Dedifferentiated amniotic fluid mesenchymal stem cell (primary cell): ENCODE measurements around the gene ATF7.
"Not testable (repeated sequence)": the region's sequence is repeated elsewhere in the genome, so short reads cannot be mapped to it uniquely, and the experiment has no call there.

Source experiments
- DNase-seq: peaks from one replicate; pipeline ENCODE4 v3.0.0-alpha.2; 2016; ENCODE audit errors: extremely low spot score

Gene ATF7

DNA sequence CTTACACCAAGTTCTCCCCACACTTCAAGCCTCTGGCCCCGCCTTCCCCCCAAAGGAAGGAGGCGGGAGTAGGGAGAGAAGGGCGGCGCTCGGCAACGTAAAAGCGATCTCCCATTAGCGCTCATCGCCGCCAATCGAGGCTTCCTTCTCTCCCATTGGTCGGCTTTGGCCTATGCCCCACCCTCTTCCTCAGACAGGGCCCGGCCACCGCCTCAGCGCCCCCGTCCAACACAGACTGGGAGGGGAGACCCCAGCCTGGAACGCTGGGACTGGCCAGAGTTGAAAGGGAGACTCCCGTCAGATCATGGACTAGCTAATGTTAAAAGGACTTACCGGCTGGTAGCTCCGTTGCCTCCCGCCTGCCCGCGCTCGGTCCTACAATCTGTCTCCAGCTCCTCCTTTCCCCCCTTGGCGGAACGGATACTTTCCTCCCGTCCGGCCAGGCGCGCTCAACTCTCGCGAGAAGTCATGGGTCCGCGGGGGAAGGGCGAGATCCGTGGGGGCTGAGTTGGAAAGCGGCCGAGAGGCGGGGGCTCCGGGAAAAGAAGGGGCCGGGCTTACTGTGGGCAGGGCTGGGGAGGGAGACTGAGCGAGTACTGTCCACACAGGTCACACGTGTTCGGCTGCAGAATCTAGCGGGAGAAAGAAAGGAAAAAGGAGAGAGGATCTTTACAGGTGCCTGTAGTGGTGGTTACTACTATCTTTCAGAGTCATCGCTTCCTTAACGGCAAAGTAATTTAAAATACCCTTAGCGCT is at the start of gene ATF7:
ATF7 (minus strand) TSS at position 437 of the 756 bp plus-strand sequence. CDS start 25,382 bp downstream, outside the sequence.
- peak; percentile 98 for DNase-seq

GRCh38 chr12:53674977-53675700 is 49.0 kb upstream of the ATF7 start:
- no peak for DNase-seq

GRCh38 chr12:53670971-53671370 is 44.8 kb upstream of the ATF7 start:
- no peak for DNase-seq

DNA sequence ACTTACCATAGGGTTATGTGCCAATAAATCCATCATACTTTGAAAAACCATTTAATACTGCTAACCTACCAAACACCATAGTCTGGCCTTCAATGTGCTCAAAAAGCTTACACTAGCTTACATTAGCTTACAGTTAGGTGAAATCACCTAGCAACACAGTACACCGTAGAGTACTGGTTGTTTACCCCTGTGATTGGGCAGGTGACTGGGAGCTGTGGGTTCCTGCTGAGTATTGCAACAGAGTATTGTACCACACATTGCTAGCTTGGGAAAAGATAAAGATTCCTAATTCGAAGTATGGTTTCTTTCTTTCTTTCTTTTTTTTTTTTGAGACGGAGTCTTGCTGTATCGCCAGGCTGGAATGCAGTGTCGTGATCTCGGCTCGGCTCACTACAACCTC is 44.1 kb upstream of the ATF7 start:
- no peak for DNase-seq

DNA sequence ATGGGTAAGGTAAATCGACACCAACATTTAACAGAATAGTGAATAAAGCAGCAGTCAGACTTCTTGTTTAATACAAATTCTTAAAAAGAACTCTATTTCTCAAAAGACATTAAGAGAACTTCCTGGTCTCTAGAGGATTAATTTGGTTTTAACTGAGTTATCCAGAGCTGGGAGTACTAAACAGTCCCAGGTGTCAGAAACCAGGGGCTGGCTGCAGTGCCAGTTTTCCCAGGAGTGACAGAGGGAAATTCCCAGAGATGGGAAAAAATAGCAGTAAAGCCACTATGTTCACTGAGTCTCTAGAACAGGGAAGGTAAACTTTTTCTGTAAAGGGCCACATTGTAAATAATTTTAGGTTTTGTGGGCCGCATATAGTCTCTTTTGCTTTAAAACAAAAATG is 40.9 kb upstream of the ATF7 start:
- DNase-seq: no peak

DNA sequence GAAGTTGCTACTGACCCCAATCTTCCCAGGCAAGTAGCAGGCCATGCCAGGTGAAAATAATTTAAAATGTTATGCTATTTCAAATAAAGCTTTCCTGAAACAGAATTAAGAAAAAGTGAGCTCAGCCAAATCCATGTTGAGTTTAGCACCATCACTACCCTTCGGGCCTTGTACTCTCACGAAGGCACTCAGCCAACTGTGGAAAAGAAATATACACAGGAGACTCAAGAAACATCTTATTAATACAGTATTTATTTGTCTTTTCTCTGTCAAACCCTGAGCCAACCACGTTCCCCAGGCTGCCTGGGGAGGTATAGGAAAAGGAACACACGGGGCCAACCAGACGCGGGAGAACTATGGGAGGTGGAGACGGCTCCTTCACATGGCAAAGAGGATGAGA is 38.8 kb upstream of the ATF7 start:
- DNase-seq: no peak

DNA sequence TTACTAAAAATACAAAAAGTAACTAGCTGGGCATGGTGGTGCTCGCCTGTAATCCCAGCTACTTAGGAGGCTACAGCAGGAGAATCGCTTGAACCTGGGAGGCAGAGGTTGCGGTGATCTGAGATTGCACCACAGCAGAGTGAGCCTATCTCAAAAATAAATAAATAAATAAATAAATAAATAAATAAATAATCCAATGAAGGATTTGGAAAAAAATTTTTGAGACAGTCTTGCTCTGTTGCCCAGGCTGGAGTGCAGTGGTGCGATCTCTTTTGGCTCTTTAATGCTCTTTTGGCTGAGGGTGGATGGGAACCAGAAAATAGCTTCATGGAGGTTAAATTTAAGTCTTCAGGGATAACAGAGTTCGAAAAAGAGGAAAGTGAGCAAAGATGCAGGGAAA is 38.0 kb upstream of the ATF7 start:
- no peak for DNase-seq

DNA sequence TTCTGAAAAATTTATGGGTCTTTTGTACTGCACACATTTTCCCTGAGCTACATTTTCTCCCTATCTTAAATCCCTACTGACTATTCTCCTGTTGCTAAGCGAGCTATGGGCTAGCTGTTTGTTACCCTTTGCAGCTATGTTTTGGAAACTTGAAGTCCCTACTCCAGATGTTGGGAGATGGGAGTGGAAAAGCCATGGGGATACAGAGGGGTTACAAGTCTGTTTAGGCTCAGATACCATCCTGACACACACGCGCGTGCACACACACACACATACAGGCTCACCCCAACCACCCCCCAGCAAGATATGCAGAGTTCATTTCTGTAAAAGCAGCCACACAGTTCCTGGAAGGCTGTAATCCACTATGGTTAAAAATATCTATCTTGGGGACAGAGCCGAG is 33.9 kb upstream of the ATF7 start:
- no peak for DNase-seq

GRCh38 chr12:53659571-53659981 is 33.4 kb upstream of the ATF7 start:
- peak; percentile 31 for DNase-seq

DNA sequence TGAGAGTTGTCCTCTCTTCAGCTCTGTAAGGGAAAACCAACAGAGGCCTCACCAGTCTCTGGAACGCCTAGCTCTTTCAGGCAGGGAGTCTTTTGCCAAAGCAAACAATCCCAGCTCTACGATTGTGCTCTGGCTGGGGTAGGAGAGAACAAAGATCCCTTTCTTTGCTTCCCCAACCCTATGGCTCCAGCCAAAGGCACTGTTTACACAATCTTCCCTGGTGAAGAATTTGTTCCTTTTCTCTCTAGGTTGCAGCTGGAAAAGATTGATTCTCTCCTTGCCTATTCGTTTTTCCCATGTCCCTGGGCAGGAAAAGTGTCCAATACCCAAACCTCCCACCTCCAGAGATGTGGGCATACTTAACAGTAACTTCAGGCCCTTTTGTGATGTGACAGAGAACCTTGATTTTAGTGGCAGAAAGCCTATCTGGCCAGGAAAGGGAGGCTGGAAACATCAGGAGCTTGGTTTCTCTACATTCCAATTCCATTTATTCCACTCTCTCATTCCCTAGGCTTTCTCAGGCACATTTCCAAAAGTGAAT is 32.9 kb upstream of the ATF7 start:
- peak; percentile 77 for DNase-seq

GRCh38 chr12:53657041-53657440 is 30.9 kb upstream of the ATF7 start:
- DNase-seq: no peak

DNA sequence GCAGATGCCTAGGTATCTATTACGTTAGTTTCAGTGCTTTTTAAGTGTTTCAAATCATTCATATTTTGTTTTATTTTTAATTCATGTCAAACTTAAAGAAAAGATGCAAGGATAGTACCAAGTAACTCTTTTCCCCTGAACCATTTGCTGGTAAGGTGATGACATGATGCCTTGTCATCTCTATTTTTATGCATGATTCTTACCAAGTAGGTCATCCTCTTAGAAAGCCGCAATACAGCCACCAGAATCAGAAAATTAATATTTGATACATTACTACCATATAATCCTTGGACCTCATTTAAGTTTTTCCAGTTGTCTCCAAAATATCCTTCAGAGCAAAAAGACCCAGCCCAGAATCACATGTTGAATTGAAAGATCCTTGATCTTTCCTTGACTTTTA is 27.4 kb upstream of the ATF7 start:
- no peak for DNase-seq

- DNase-seq: no peak
These were observed 26.2 kb upstream of the ATF7 start for GRCh38 chr12:53652366-53652765.

GRCh38 chr12:53651737-53652136 is 25.6 kb upstream of the ATF7 start:
- no peak for DNase-seq

- DNase-seq: not testable (repeated sequence)
These were observed 20.1 kb upstream of the ATF7 start for GRCh38 chr12:53646300-53646699.

- peak; percentile 68 for DNase-seq
These were observed 19.0 kb upstream of the ATF7 start for GRCh38 chr12:53645165-53645564.

DNA sequence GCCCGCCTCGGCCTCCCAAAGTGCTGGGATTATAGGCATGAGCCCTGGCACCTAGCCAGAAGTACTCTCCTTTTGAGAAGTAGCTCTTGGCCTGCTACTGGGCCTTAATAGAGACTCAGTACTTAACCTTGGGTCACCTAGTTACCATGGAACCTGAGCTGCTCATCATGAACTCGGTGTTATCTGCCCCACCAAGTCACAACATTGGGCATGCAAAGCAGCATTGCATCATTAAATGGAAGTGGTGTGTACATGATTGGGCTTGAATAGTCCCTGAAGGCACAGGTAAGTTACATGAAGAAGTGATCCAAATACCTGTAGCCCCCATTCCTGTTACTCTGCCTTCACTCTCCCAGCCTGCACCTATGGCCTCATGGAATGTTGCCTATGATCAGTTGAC is 18.0 kb upstream of the ATF7 start:
- DNase-seq: no peak

GRCh38 chr12:53643232-53643979 is 17.2 kb upstream of the ATF7 start:
- DNase-seq: no peak

GRCh38 chr12:53638057-53638456 is 11.9 kb upstream of the ATF7 start:
- no peak for DNase-seq

DNA sequence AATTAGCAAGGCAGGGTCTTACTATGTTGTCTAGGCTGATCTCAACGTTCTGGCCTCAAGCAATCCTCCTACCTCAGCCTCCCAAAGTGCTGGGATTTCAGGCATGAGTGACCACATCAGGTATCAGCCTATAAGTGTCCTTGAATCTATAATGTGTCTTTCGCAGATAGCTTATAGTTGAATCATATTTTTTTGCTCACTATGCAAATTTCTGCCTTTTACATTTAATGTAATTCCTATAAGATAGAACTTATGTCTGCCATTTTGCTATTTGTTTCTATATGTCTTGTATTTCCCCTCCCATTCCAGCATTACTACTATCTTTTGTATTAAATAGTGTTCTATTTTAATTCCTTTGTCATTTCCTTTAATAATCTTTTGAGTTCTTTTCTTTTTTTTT is 10.5 kb upstream of the ATF7 start:
- no peak for DNase-seq

GRCh38 chr12:53635708-53636107 is 9.5 kb upstream of the ATF7 start:
- DNase-seq: not testable (repeated sequence)

DNA sequence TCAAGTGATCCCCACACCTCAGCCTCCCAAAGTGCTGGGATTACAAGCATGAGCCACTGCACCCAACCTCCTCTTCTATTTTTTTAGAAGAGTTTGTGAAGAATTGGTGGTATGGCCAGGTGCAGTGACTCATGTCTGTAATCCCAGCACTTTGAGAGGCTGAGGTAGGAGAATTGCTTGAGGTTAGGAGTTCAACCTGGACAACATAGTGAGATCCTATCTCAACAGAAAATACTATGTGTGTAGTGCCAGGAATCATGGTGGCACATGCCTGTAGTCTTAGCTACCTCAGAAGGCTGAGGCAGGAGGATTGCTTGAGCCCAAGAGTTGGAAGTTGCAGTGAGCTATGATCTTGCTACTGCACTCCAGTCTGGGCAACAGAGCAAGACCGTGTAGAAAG is 5.5 kb upstream of the ATF7 start:
- DNase-seq: no peak
